ENCODE results near the gene IFT122. TPM values are rescaled to one million over a fixed set of nuclear protein-coding genes. Genes with fewer than 3 reads are reported as not detected.

Gene IFT122
- total RNA-seq, 1 donor from 2014 or later = 9.1 TPM

GRCh38 chr3:129561619-129562248, 121.7 kb downstream of the IFT122 start:
- Histone ChIP-seq H3K27me3 (ENCODE audit: control insufficient read depth, insufficient read depth, low read length) (no peaks in the 10 kb centered on the region), H3K4me3 (ENCODE audit: low read depth, low read length) (no peak overlapping the region), H3K36me3 (ENCODE audit: control insufficient read depth, insufficient read depth, low read length) (no peaks in the 10 kb centered on the region)
- no peak for TF ChIP-seq CTCF (IDR thresholded peaks at IDR 0.05; ENCODE audit: insufficient read depth, low read length, poor library complexity, severe bottlenecking)
- DNase-seq (ENCODE audit: low read depth) = no peak

GRCh38 chr3:129562803-129563202, 122.8 kb downstream of the IFT122 start:
- Histone ChIP-seq H3K4me3 (ENCODE audit: low read depth, low read length) (no peak overlapping the region), H3K36me3 (ENCODE audit: control insufficient read depth, insufficient read depth, low read length) (no peaks in the 10 kb centered on the region), H3K27me3 (ENCODE audit: control insufficient read depth, insufficient read depth, low read length) (no peaks in the 10 kb centered on the region)
- no peak for DNase-seq (ENCODE audit: low read depth)
- no peak for TF ChIP-seq CTCF (IDR thresholded peaks at IDR 0.05; ENCODE audit: insufficient read depth, low read length, poor library complexity, severe bottlenecking)

- no peak for TF ChIP-seq CTCF (IDR thresholded peaks at IDR 0.05; ENCODE audit: insufficient read depth, low read length, poor library complexity, severe bottlenecking)
- H3K27me3 ChIP-seq (ENCODE audit: control insufficient read depth, insufficient read depth, low read length) = no peaks in the 10 kb centered on the region
- H3K4me3 ChIP-seq (ENCODE audit: low read depth, low read length) = no peak overlapping the region
- H3K36me3 ChIP-seq (ENCODE audit: control insufficient read depth, insufficient read depth, low read length) = no peaks in the 10 kb centered on the region
- no peak for DNase-seq (ENCODE audit: low read depth)
Measured at GRCh38 chr3:129563332-129563731, 123.3 kb downstream of the IFT122 start.

GRCh38 chr3:129563850-129564535, 124.0 kb downstream of the IFT122 start:
- H3K36me3 ChIP-seq (ENCODE audit: control insufficient read depth, insufficient read depth, low read length) = no peaks in the 10 kb centered on the region
- TF ChIP-seq CTCF (IDR thresholded peaks at IDR 0.05; ENCODE audit: insufficient read depth, low read length, poor library complexity, severe bottlenecking) = no peak
- no peak overlapping the region for H3K4me3 ChIP-seq (ENCODE audit: low read depth, low read length)
- no peaks in the 10 kb centered on the region for H3K27me3 ChIP-seq (ENCODE audit: control insufficient read depth, insufficient read depth, low read length)
- no peak for DNase-seq (ENCODE audit: low read depth)

GRCh38 chr3:129564981-129565644, 125.1 kb downstream of the IFT122 start:
- Histone ChIP-seq H3K4me3 (ENCODE audit: low read depth, low read length) (no peak overlapping the region), H3K27me3 (ENCODE audit: control insufficient read depth, insufficient read depth, low read length) (no peaks in the 10 kb centered on the region), H3K36me3 (ENCODE audit: control insufficient read depth, insufficient read depth, low read length) (no peaks in the 10 kb centered on the region)
- DNase-seq (ENCODE audit: low read depth) = no peak
- TF ChIP-seq CTCF (IDR thresholded peaks at IDR 0.05; ENCODE audit: insufficient read depth, low read length, poor library complexity, severe bottlenecking) = no peak
